Spleen (tissue), 11 donors: ENCODE data around the gene SPTAN1. TPM values are rescaled to one million over a fixed set of nuclear protein-coding genes. Genes with fewer than 3 reads are reported as not detected.
"Not testable (repeated sequence)": the region's sequence is repeated elsewhere in the genome, so short reads cannot be mapped to it uniquely, and the experiment has no call there.

Source experiments
- DNase-seq: peaks from one replicate; pipeline ENCODE4 v3.0.0-alpha.2; 2020
- H3K27ac ChIP-seq, 8 donors: fragments of 200-600 bp; sonication (generic) in 7 of 8; 1 replicate in 4 of 8; 2 replicates in 4 of 8; pipeline versions ENCODE4 v1.5.0 to v1.8.0; 2016 to 2021; ENCODE audit warnings: inconsistent platforms in 4 of 8, mild to moderate bottlenecking in 4 of 8, moderate library complexity in 1 of 8
- H3K27me3 ChIP-seq, 7 donors: fragments of 200-600 bp; sonication (generic) in 6 of 7; replicated peaks in 1 of 7; 1 replicate in 4 of 7; 2 replicates in 3 of 7; pipeline versions ENCODE4 v1.5.0 to v1.8.0; 2016 to 2021; ENCODE audit warnings: inconsistent platforms in 3 of 7, mild to moderate bottlenecking in 1 of 7
- H3K36me3 ChIP-seq, 6 donors: fragments of 200-600 bp; sonication (generic) in 5 of 6; 1 replicate in 4 of 6; 2 replicates in 2 of 6; pipeline versions ENCODE4 v1.5.0 to v1.8.0; 2016 to 2021; ENCODE audit warnings: inconsistent platforms in 2 of 6
- H3K4me1 ChIP-seq, 6 donors: fragments of 200-600 bp; sonication (generic) in 5 of 6; 1 replicate in 3 of 6; 2 replicates in 3 of 6; pipeline versions ENCODE4 v1.5.0 to v1.8.0; 2016 to 2021; ENCODE audit warnings: inconsistent platforms in 3 of 6
- H3K4me3 ChIP-seq, 8 donors: fragments of 200-600 bp; sonication (generic) in 7 of 8; 1 replicate in 4 of 8; 2 replicates in 4 of 8; pipeline versions ENCODE4 v1.5.0 to v1.8.0; 2016 to 2021; ENCODE audit warnings: inconsistent platforms in 4 of 8, mild to moderate bottlenecking in 4 of 8, moderate library complexity in 2 of 8
- H3K9me3 ChIP-seq, 8 donors: fragments of 200-600 bp; sonication (generic) in 7 of 8; 1 replicate in 4 of 8; 2 replicates in 4 of 8; pipeline versions ENCODE4 v1.5.0 to v1.8.0; 2016 to 2021; ENCODE audit warnings: inconsistent platforms in 4 of 8
- CTCF ChIP-seq, 11 experiments: fragments of 200-600 bp in 7 of 11; fragments of 450-650 bp in 4 of 11; sonication (generic) in 4 of 11; IDR thresholded peaks in 8 of 11; conservative IDR thresholded peaks in 3 of 11; 1 replicate in 7 of 11; 2 replicates in 4 of 11; pipeline versions ENCODE4 v1.4.0 to v1.8.0; 2016 to 2021; ENCODE audit warnings: antibody characterized with exemption in 11 of 11, inconsistent platforms in 4 of 11, mild to moderate bottlenecking in 1 of 11
- POLR2A ChIP-seq, 3 donors: fragments of 450-650 bp; IDR thresholded peaks; one replicate each; pipeline ENCODE4 v1.5.1; 2017; ENCODE audit warnings: antibody characterized with exemption in 3 of 3, mild to moderate bottlenecking in 1 of 3
- POLR2AphosphoS5 ChIP-seq, 3 donors: sonication (generic); formaldehyde crosslinking; IDR thresholded peaks; one replicate each; pipeline ENCODE4 v1.5.1; 2017; ENCODE audit warnings: antibody characterized with exemption in 3 of 3
- WGBS, 5 donors: extraction: QIAGEN DNeasy Blood & Tissue Kit in 3 of 5; methylation state at CpG; one replicate each; pipeline versions ENCODE4 v1.1.5 to v1.1.7; 2013 to 2018; 5-methylcytosine and 5-hydroxymethylcytosine counted together
- intact Hi-C: fragments of 100-400 bp; cut with DNase I; formaldehyde crosslinking; loops from one replicate; pipeline ENCODE4 v1.15.0; 2023; ENCODE audit warnings: low total_unique reads
- polyA plus RNA-seq, 3 donors: library from polyadenylated mRNA; stranded (reverse); fragments of 200-250 nt; gene quantifications; one replicate each; pipeline ENCODE4 v1.2.1, GENCODE V29; 2013
- total RNA-seq, 7 donors: library from RNA; depleted of rRNA in 3 of 7; stranded (reverse); fragments of >200 nt in 3 of 7; fragmentation: NEBNext Ultra II Directional in 4 of 7; extraction: Animal tissue kit (Norgen Biotek cat#: 25700) in 4 of 7; gene quantifications; one replicate each; pipeline versions ENCODE4 v1.1.0 to v1.2.1, GENCODE V29; 2016 to 2021
- donor health status: healthy with polysubstance abuse.
- donor health status: DM: no; HTN: no; CAD: no; lungs with moderate emphysema.
- donor health status: DM: no; HTN: no; CAD: no.
- donor health status: Bipolar disorder and iron deficiency.
- donor health status: healthy.
- donor health status: DM: no; HTN: no; CAD: no.
- donor health status: DM: yes; HTN: yes; CAD: no.

The SPTAN1 gene
- total and polyA plus RNA-seq, 10 donors: 83.4 to 386 (median 248) TPM

DNA sequence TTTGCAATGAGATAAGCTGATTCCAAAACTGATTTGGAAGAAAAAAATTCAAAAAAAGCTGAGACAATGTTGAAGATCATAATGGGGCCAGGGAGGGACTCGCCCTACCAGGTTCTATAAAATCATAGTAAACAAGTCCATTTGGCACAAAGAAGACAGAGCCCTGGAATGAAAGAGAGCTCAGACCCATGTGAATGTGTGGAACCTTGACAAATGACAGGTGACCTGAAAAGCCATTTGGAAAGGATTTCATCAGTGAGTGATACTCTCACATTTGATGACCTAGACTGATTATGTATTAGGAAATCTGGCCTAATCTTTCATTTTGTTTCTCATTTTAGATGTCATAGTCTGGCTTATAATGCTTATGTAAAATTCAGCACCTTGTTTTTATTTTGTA, 26.8 kb downstream of the SPTAN1 start:
- 96 to 100% (median 96%) methylated on average over 1 of the region's 1 CpG for WGBS, 5 donors
- no peak overlapping the region for H3K4me3 ChIP-seq

GRCh38 chr9:128580731-128581130, 28.3 kb downstream of the SPTAN1 start:
- H3K4me3 ChIP-seq: no peak overlapping the region
- no peaks in the 10 kb centered on the region for H3K27me3 ChIP-seq
- no peak for DNase-seq
- 90 to 97% (median 95%) methylated on average over 10 of the region's 10 CpGs for WGBS, 5 donors
- intact Hi-C loops: loop anchor here (10.0 kb wide), 1 partner anchor 46 kb away; no protein-coding TSS in a partner anchor
- H3K36me3 ChIP-seq: peaks cover 23 to 100% (median 100%) of the 10 kb centered on the region in 6 donors
- no peak for TF ChIP-seq POLR2A (IDR thresholded peaks at IDR 0.05)
- TF ChIP-seq POLR2AphosphoS5 (IDR thresholded peaks at IDR 0.05): no peak
- no peak for TF ChIP-seq CTCF (IDR thresholded peaks at IDR 0.05 in 8 of 11, conservative IDR thresholded peaks at IDR 0.05 in 3 of 11)
- H3K9me3 ChIP-seq: no peaks in the 10 kb centered on the region
- H3K4me1 ChIP-seq: peaks cover 0 to 3% (median 0%) of the 10 kb centered on the region in 6 donors
- no peak overlapping the region for H3K27ac ChIP-seq

More for the DNA sequence above, 26.8 kb downstream of the SPTAN1 start:
- Histone ChIP-seq H3K36me3 (peaks cover 21 to 100% (median 100%) of the 10 kb centered on the region in 6 donors), H3K9me3 (no peaks in the 10 kb centered on the region), H3K27me3 (no peaks in the 10 kb centered on the region), H3K4me1 (peaks cover 0 to 15% (median 0%) of the 10 kb centered on the region in 6 donors), H3K27ac (no peak overlapping the region)
- no peak for TF ChIP-seq CTCF (IDR thresholded peaks at IDR 0.05 in 8 of 11, conservative IDR thresholded peaks at IDR 0.05 in 3 of 11)
- no peak for TF ChIP-seq POLR2AphosphoS5 (IDR thresholded peaks at IDR 0.05)
- no peak for TF ChIP-seq POLR2A (IDR thresholded peaks at IDR 0.05)
- DNase-seq: no peak
- intact Hi-C loops: no loop called here

DNA sequence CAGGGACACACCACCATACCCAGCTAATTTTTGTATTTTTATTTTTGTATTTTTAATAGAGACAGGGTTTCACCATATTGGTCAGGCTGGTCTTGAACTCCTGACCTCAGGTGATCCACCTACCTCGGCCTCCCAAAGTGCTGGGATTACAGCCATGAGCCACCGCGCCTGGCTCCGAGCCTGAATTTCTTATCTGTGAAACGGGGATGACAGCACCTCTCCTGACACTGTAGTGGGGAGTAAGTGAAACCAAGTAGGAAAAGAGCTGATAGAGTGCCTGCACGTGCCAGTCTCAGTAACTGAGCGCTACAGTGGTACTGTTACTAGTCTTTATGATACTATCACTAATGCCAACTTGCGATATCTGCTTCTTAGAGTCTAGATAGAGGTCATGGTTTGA, 32.8 kb downstream of the SPTAN1 start:
- H3K4me3 ChIP-seq, H3K27ac ChIP-seq, H3K27me3 ChIP-seq, H3K4me1 ChIP-seq, H3K9me3 ChIP-seq, DNase-seq: not testable (repeated sequence)
- peaks cover 16 to 100% (median 99%) of the 10 kb centered on the region in 6 donors for H3K36me3 ChIP-seq
- 83 to 94% (median 92%) methylated on average over 8 of the region's 8 CpGs for WGBS, 5 donors
- intact Hi-C loops: loop anchor here (10.0 kb wide), 1 partner anchor 50 kb away; no protein-coding TSS in a partner anchor

DNA sequence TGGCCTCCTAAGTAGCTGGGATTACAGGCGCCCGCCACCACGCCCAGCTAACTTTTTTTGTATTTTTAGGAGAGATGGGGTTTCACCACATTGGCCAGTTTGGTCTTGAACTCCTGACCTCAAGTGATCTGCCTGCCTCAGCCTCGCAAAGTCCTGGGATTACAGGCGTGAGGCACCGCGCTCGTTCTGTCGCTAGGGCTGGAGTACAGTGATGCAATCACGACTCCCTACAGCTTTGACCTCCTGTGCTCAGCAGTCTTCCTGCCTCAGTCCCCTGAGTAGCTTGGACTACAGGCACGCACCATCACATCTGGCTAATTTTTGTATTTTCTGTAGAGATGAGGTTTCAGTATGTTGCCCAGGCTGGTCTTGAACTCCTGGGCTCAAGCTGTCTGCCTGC, 34.5 kb downstream of the SPTAN1 start:
- not testable (repeated sequence) for H3K9me3 ChIP-seq, DNase-seq, H3K27me3 ChIP-seq, H3K27ac ChIP-seq, H3K4me3 ChIP-seq, H3K4me1 ChIP-seq
- peaks cover 16 to 100% (median 98%) of the 10 kb centered on the region in 6 donors for H3K36me3 ChIP-seq
- intact Hi-C loops: loop anchor here (10.0 kb wide), 1 partner anchor 52 kb away; no protein-coding TSS in a partner anchor
- 76 to 93% (median 88%) methylated on average over 11 of the region's 11 CpGs for WGBS, 5 donors

- intact Hi-C loops: loop anchor here (10.0 kb wide), 1 partner anchor 53 kb away; no protein-coding TSS in a partner anchor
- WGBS, 5 donors: 53 to 64% (median 56%) methylated on average over 6 of the region's 6 CpGs
- H3K4me3 ChIP-seq: no peak overlapping the region
- H3K4me1 ChIP-seq: no peaks in the 10 kb centered on the region
- H3K27ac ChIP-seq: no peak overlapping the region
- TF ChIP-seq POLR2AphosphoS5 (IDR thresholded peaks at IDR 0.05): no peak
- TF ChIP-seq CTCF (IDR thresholded peaks at IDR 0.05 in 8 of 11, conservative IDR thresholded peaks at IDR 0.05 in 3 of 11): no peak
- TF ChIP-seq POLR2A (IDR thresholded peaks at IDR 0.05): no peak
- no peaks in the 10 kb centered on the region for H3K9me3 ChIP-seq
- H3K36me3 ChIP-seq: peaks cover 14 to 100% (median 98%) of the 10 kb centered on the region in 6 donors
- no peaks in the 10 kb centered on the region for H3K27me3 ChIP-seq
- no peak for DNase-seq
Observed at GRCh38 chr9:128587453-128587852, 35.1 kb downstream of the SPTAN1 start.
